SK-N-SH (cell line): ENCODE results near the gene NFASC.

ENCODE experiments used
- CTCF ChIP-seq: fragments of 200-600 bp; sonication (generic); IDR thresholded peaks from 2 replicates; pipeline ENCODE4 v1.6.1; 2017; ENCODE audit warnings: antibody characterized with exemption, mild to moderate bottlenecking, moderate library complexity
- EP300 ChIP-seq, 2 experiments: IDR thresholded peaks; 2 replicates each; pipeline versions ENCODE4 v1.4.0 to v1.6.1; 2012; ENCODE audit warnings: borderline replicate concordance in 1 of 2, low read depth in 1 of 2, low read length in 1 of 2
- EZH2phosphoT487 ChIP-seq: fragments of 200-600 bp; sonication (generic); IDR thresholded peaks from 2 replicates; pipeline ENCODE4 v1.6.1; 2017; ENCODE audit warnings: low read depth, mixed run types, mild to moderate bottlenecking, antibody characterized with exemption, moderate library complexity, borderline replicate concordance
- GABPA ChIP-seq: IDR thresholded peaks from 2 replicates; pipeline ENCODE4 v1.4.0; 2012; ENCODE audit warnings: low read depth, mild to moderate bottlenecking
- JUND ChIP-seq: IDR thresholded peaks from 2 replicates; pipeline ENCODE4 v1.4.0; 2012
- MXI1 ChIP-seq: IDR thresholded peaks from 2 replicates; pipeline ENCODE4 v1.6.1; 2012; ENCODE audit warnings: mild to moderate bottlenecking, low read depth, low read length, improper control_type of control experiment
- PBX3 ChIP-seq: IDR thresholded peaks from 2 replicates; pipeline ENCODE4; 2012
- POLR2AphosphoS5 ChIP-seq: IDR thresholded peaks from 2 replicates; pipeline ENCODE4 v1.6.1; 2012; ENCODE audit warnings: low read depth, low read length
- USF2 ChIP-seq: fragments of 150-350 bp; IDR thresholded peaks from 2 replicates; pipeline ENCODE4 v1.6.1; 2017; ENCODE audit warnings: antibody characterized with exemption, low read length, low read depth, borderline replicate concordance
- ZBTB33 ChIP-seq: IDR thresholded peaks from 2 replicates; pipeline ENCODE4 v1.4.0; 2012; ENCODE audit warnings: low read depth, borderline replicate concordance

GRCh38 chr1:205001162-205001561 lies 130.5 kb downstream of the NFASC start:
- TF ChIP-seq CTCF (no peak), ZBTB33 (no peak), PBX3 (no peak), EP300 (IDR thresholded peaks at IDR 0.05; ENCODE audit: borderline replicate concordance in 1 of 2, low read depth in 1 of 2, low read length in 1 of 2) (no peak), USF2 (no peak), JUND (no peak), MXI1 (no peak), POLR2AphosphoS5 (no peak), GABPA (no peak), EZH2phosphoT487 (no peak)
